MCF 10A (cell line): ENCODE results near the gene ATP12A. TPM values are rescaled to one million over a fixed set of nuclear protein-coding genes. Genes with fewer than 3 reads are reported as not detected.

Experiments used
- BruUV-seq: library from RNA; stranded (reverse); fragments of 400-500 nt; replicated peaks from 2 replicates; lab custom pipeline; 2021; lab: Mats Ljungman, UMichigan
- CTCF ChIA-PET: fragments of 300-600 bp; sonication (Branson Sonifier 250); formaldehyde crosslinking; extraction: SDS; loops from one replicate; lab custom pipeline; 2021; ENCODE audit warnings: antibody characterized with exemption, inconsistent platforms; lab: Yijun Ruan, JAX
- POLR2A ChIA-PET: fragments of 300-600, 350-650 bp; sonication (Branson Sonifier 250); formaldehyde crosslinking; extraction: SDS; loops from one replicate; lab custom pipeline; 2020; ENCODE audit warnings: antibody characterized with exemption, inconsistent platforms; lab: Yijun Ruan, JAX
- DNase-seq: peaks from one replicate; pipeline ENCODE4 v3.0.0-alpha.2; 2018; ENCODE audit not compliant: unreplicated experiment
- H3K27ac Mint-ChIP-seq: one replicate; pipeline ENCODE4 v1.8.0; 2022; ENCODE audit warnings: mild to moderate bottlenecking, low read depth, mixed read lengths; ENCODE audit not compliant: unreplicated experiment
- H3K27me3 Mint-ChIP-seq: one replicate; pipeline ENCODE4 v1.8.0; 2022; ENCODE audit warnings: mixed read lengths; ENCODE audit not compliant: insufficient read depth, unreplicated experiment
- H3K36me3 Mint-ChIP-seq: one replicate; pipeline ENCODE4 v1.8.0; 2022; ENCODE audit warnings: mild to moderate bottlenecking, moderate library complexity, mixed read lengths; ENCODE audit not compliant: insufficient read depth, unreplicated experiment
- H3K4me1 Mint-ChIP-seq: one replicate; pipeline ENCODE4 v1.8.0; 2022; ENCODE audit warnings: mixed read lengths; ENCODE audit not compliant: insufficient read depth, unreplicated experiment
- H3K4me3 Mint-ChIP-seq: one replicate; pipeline ENCODE4 v1.8.0; 2022; ENCODE audit warnings: mild to moderate bottlenecking, moderate library complexity, mixed read lengths; ENCODE audit not compliant: unreplicated experiment
- H3K9me3 Mint-ChIP-seq: one replicate; pipeline ENCODE4 v1.8.0; 2022; ENCODE audit warnings: mixed read lengths; ENCODE audit not compliant: unreplicated experiment
- intact Hi-C: fragments of 100-400 bp; cut with micrococcal nuclease; formaldehyde crosslinking; loops from 2 replicates; pipeline ENCODE4 v1.14.1; 2022
- total RNA-seq: library from RNA; stranded (reverse); gene quantifications from 2 replicates; pipeline ENCODE4 v1.2.3, GENCODE V29; 2022
- TF ChIP-seq, protein P1 (sequence below): fragments of 200-600 bp; IDR thresholded peaks from one replicate; pipeline ENCODE4 v1.8.0; 2022; ENCODE audit warnings: antibody characterized with exemption, mild to moderate bottlenecking; ENCODE audit not compliant: unreplicated experiment

The ATP12A gene
- total RNA-seq, 1 experiment from 2014 or later, result not detected

DNA sequence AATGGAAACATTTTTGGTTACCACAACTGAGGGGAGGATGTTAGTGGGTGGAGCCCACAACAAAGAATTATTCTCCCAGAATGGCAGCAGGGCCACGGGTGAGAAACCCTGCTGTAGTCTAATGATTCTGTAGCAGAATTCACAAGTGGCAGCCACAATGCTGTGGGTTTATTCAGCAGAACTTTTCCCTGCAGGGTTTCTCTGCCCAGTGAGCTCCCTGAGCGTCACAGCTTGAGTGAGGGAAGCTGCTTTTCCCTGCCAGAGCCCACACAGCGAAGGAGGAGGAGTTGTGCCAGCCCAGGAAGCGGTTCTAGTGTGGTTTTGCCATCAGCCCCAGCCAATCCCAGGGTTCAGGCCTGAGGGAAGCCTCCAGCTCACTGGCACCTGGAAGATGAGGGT is 4.4 kb downstream of the ATP12A start:
- ChIA-PET CTCF (interaction anchor here (0.7 to 1.6 kb wide), 7 partner anchors 9 to 321 kb away, joined by 3 to 7 read pairs (median 4); no protein-coding TSS in a partner anchor), POLR2A (no interaction called here)
- no peak overlapping the region for H3K27ac Mint-ChIP-seq
- no TSS peak for BruUV-seq
- no peaks in the 10 kb centered on the region for H3K4me1 Mint-ChIP-seq
- DNase-seq, result peak; percentile 14
- TF ChIP-seq, protein P1, sequence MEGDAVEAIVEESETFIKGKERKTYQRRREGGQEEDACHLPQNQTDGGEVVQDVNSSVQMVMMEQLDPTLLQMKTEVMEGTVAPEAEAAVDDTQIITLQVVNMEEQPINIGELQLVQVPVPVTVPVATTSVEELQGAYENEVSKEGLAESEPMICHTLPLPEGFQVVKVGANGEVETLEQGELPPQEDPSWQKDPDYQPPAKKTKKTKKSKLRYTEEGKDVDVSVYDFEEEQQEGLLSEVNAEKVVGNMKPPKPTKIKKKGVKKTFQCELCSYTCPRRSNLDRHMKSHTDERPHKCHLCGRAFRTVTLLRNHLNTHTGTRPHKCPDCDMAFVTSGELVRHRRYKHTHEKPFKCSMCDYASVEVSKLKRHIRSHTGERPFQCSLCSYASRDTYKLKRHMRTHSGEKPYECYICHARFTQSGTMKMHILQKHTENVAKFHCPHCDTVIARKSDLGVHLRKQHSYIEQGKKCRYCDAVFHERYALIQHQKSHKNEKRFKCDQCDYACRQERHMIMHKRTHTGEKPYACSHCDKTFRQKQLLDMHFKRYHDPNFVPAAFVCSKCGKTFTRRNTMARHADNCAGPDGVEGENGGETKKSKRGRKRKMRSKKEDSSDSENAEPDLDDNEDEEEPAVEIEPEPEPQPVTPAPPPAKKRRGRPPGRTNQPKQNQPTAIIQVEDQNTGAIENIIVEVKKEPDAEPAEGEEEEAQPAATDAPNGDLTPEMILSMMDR, result no peak
- H3K27me3 Mint-ChIP-seq, result peaks cover 7% of the 10 kb centered on the region
- intact Hi-C loops, result no loop called here
- no peak overlapping the region for H3K4me3 Mint-ChIP-seq
- H3K9me3 Mint-ChIP-seq, result no peaks in the 10 kb centered on the region
- no peaks in the 10 kb centered on the region for H3K36me3 Mint-ChIP-seq

DNA sequence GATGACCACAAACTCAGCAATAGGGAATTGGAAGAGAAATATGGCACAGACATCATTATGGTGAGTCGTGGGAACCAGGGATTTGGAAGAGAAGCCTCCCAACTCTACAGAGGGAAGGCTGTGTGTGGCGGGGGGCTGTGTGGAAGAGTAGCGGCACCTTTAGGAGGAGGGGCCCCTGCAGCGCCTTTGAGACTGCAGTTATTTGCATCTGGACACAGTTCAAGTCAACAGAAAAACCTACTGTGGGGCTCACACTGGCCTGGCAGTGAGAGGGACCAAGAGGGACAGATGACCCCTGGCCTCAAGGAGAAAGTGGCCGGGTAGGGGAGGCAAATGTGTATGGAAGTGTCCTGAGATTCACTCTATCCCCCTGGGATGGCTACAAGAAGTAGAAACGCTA is 5.1 kb downstream of the ATP12A start:
- no peaks in the 10 kb centered on the region for H3K4me1 Mint-ChIP-seq
- no TSS peak for BruUV-seq
- intact Hi-C loops, result no loop called here
- no peak overlapping the region for H3K4me3 Mint-ChIP-seq
- H3K36me3 Mint-ChIP-seq, result no peaks in the 10 kb centered on the region
- no peak overlapping the region for H3K27ac Mint-ChIP-seq
- TF ChIP-seq, protein P1, result no peak
- POLR2A ChIA-PET, result no interaction called here
- peaks cover under 1% of the 10 kb centered on the region for H3K27me3 Mint-ChIP-seq
- H3K9me3 Mint-ChIP-seq, result no peaks in the 10 kb centered on the region
- CTCF ChIA-PET, result interaction anchor here (0.6 to 1.6 kb wide), 7 partner anchors 8 to 321 kb away, joined by 3 to 7 read pairs (median 4); no protein-coding TSS in a partner anchor
- DNase-seq, result no peak

DNA sequence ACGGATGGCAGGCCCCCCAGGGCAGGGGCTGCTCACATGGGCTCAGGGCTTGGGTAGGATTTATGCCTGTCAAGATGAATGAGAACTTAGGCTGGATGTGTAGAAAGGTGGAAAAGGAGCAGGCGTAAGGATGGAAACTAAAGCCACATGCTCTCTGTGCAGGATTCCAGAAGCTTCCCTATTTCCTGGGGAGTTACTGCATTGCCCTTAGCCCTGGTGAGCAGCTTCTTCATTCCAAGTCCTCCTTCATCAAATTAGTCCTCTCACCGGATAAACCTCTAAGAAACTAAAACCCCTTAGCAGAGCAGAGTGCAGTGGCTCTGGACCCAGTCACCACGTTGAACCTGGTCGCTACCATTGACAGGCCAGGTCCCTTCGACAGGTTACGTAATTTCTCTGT is 7.4 kb downstream of the ATP12A start:
- no TSS peak for BruUV-seq
- intact Hi-C loops, result no loop called here
- no peaks in the 10 kb centered on the region for H3K36me3 Mint-ChIP-seq
- no peak for DNase-seq
- CTCF ChIA-PET, result interaction anchor here (0.7 to 1.2 kb wide), 3 partner anchors 15 to 179 kb away, joined by 3 to 5 read pairs (median 3); no protein-coding TSS in a partner anchor
- POLR2A ChIA-PET, result no interaction called here
- no peaks in the 10 kb centered on the region for H3K27me3 Mint-ChIP-seq
- no peak overlapping the region for H3K4me3 Mint-ChIP-seq
- no peaks in the 10 kb centered on the region for H3K9me3 Mint-ChIP-seq
- TF ChIP-seq, protein P1, result no peak
- H3K4me1 Mint-ChIP-seq, result no peaks in the 10 kb centered on the region
- no peak overlapping the region for H3K27ac Mint-ChIP-seq

DNA sequence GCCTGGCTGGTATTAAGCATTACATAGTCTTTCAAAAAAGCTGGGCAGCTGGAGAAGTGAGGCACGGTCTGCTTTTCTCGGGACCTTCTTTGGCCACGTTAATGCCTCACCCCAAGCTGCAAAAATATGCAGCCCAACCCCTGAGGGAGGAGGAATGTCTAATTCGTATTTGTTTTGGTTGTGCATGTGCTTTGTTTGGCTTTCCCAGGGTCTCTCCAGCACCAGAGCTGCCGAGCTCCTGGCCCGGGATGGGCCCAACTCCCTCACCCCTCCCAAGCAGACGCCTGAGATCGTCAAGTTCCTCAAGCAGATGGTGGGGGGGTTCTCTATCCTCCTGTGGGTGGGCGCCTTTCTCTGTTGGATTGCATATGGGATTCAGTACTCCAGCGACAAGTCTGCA is 7.9 kb downstream of the ATP12A start:
- intact Hi-C loops, result no loop called here
- ChIA-PET CTCF (interaction anchor here (0.6 to 1.5 kb wide), 4 partner anchors 10 to 255 kb away, joined by 3 to 7 read pairs (median 4); no protein-coding TSS in a partner anchor), POLR2A (interaction anchor here (0.6 kb wide), 1 partner anchor 81 kb away, joined by 3 read pairs; no protein-coding TSS in a partner anchor)
- Mint-ChIP-seq H3K36me3 (no peaks in the 10 kb centered on the region), H3K4me1 (no peaks in the 10 kb centered on the region), H3K9me3 (no peaks in the 10 kb centered on the region), H3K27me3 (no peaks in the 10 kb centered on the region), H3K4me3 (no peak overlapping the region), H3K27ac (no peak overlapping the region)
- BruUV-seq, result no TSS peak
- no peak for DNase-seq
- TF ChIP-seq, protein P1, result no peak
